ENCODE results near the gene SHISAL2B.

GRCh38 chr5:64644831-64645230, 45.5 kb upstream of the SHISAL2B start:
- no peak for TF ChIP-seq CTCF (conservative IDR thresholded peaks at IDR 0.05)
- TF ChIP-seq ZFX (IDR thresholded peaks at IDR 0.05), result no peak

Data from C4-2B (cell line).